Natural killer cell (primary cell): ENCODE data around the gene LBP. TPM values are rescaled to one million over a fixed set of nuclear protein-coding genes. Genes with fewer than 3 reads are reported as not detected.
A peak's percentile ranks its signal among the peaks of the same experiment; 100 is the strongest.

Source experiments
- ATAC-seq, 3 donors: fragments of 150-1000 bp in 2 of 3; fragments of 200-7000 bp in 1 of 3; cut with Tn5 transposase; 1 replicate in 1 of 3; 2 replicates in 2 of 3; pipeline ENCODE4 v1.10.0; 2021; ENCODE audit warnings: mild to moderate bottlenecking in 2 of 3, moderate library complexity in 2 of 3
- DNase-seq, 2 donors: peaks; one replicate each; pipeline versions ENCODE4 v3.0.0 to v3.0.0-alpha.2; 2013 to 2021; ENCODE audit warnings: mixed read lengths in 1 of 2
- H3K27ac ChIP-seq: one replicate; pipeline ENCODE4 v1.5.1; 2013; ENCODE audit warnings: mild to moderate bottlenecking, low read length
- H3K27me3 ChIP-seq: one replicate; pipeline ENCODE4 v1.6.1; 2013; ENCODE audit warnings: low read length; ENCODE audit not compliant: control insufficient read depth, insufficient read depth
- H3K36me3 ChIP-seq: one replicate; pipeline ENCODE4 v1.6.1; 2013; ENCODE audit warnings: low read length; ENCODE audit not compliant: control insufficient read depth, insufficient read depth
- H3K4me1 ChIP-seq: one replicate; pipeline ENCODE4 v1.6.1; 2013; ENCODE audit warnings: low read length; ENCODE audit not compliant: control insufficient read depth, insufficient read depth
- H3K4me3 ChIP-seq: one replicate; pipeline ENCODE4 v1.5.1; 2013; ENCODE audit warnings: low read length
- H3K9me3 ChIP-seq: one replicate; pipeline ENCODE4 v1.6.1; 2013; ENCODE audit warnings: low read length; ENCODE audit not compliant: control insufficient read depth, insufficient read depth
- H3K27ac Mint-ChIP-seq, 2 donors: one replicate each; pipeline ENCODE4 v1.8.0; 2022; ENCODE audit warnings: mild to moderate bottlenecking in 2 of 2, mixed read lengths in 2 of 2, moderate library complexity in 1 of 2
- H3K27me3 Mint-ChIP-seq, 2 donors: one replicate each; pipeline ENCODE4 v1.8.0; 2022; ENCODE audit warnings: low read depth in 2 of 2, mixed read lengths in 2 of 2
- H3K36me3 Mint-ChIP-seq: one replicate; pipeline ENCODE4 v1.8.0; 2022; ENCODE audit warnings: mixed read lengths
- H3K4me1 Mint-ChIP-seq, 2 donors: one replicate each; pipeline ENCODE4 v1.8.0; 2022; ENCODE audit warnings: mixed read lengths in 2 of 2
- H3K4me3 Mint-ChIP-seq: one replicate; pipeline ENCODE4 v1.8.0; 2022; ENCODE audit warnings: mild to moderate bottlenecking, moderate library complexity, mixed read lengths
- H3K9me3 Mint-ChIP-seq, 2 donors: one replicate each; pipeline ENCODE4 v1.8.0; 2022; ENCODE audit warnings: mixed read lengths in 2 of 2
- CTCF ChIP-seq: fragments of 200-600 bp; IDR thresholded peaks from one replicate; pipeline ENCODE4 v1.8.0; 2022; ENCODE audit warnings: antibody characterized with exemption
- WGBS: methylation state at CpG from one replicate; pipeline ENCODE4 v1.1.7; 2013; ENCODE audit warnings: missing lambda C conversion rate; ENCODE audit not compliant: insufficient coverage; 5-methylcytosine and 5-hydroxymethylcytosine counted together
- intact Hi-C: fragments of 100-400 bp; cut with micrococcal nuclease; formaldehyde crosslinking; loops from one replicate; pipeline ENCODE4 v1.14.2; 2022
- total RNA-seq, 4 donors: library from RNA; stranded (reverse); fragments of 120-200 nt in 1 of 4; gene quantifications; one replicate each; pipeline versions ENCODE4 v1.2.3 to v1.2.4, GENCODE V29; 2013 to 2022

Gene LBP
- total RNA-seq, 3 donors from 2014 or later (not counting 1 experiment from before 2014, with no cell fraction given), result not detected

GRCh38 chr20:38303908-38304379 lies 42.3 kb upstream of the LBP start, which contains the start of gene BPI:
Gene BPI, plus strand, starts transcription at chr20:38304156. Its CDS starts 68 bp downstream, at chr20:38304224.
- Histone ChIP-seq H3K27me3 (peaks cover 12% of the 10 kb centered on the region), H3K9me3 (no peaks in the 10 kb centered on the region), H3K4me1 (peaks cover 20% of the 10 kb centered on the region), H3K27ac (no peak within 1 kb of the TSS), H3K36me3 (no peaks in the 10 kb centered on the region), H3K4me3 (no peak within 1 kb of the TSS)
- Mint-ChIP-seq H3K4me3 (peak within 1 kb of the TSS; percentile 37), H3K9me3 (no peaks in the 10 kb centered on the region), H3K4me1 (peaks cover 18 to 30% of the 10 kb centered on the region in 2 donors), H3K36me3 (no peaks in the 10 kb centered on the region), H3K27ac (no peak within 1 kb of the TSS), H3K27me3 (peaks cover 33 to 49% of the 10 kb centered on the region in 2 donors)
- TF ChIP-seq CTCF, result no peak
- intact Hi-C loops, result no loop called here
- ATAC-seq (peak in 2 of 3 donors; percentile 50 to 56), DNase-seq (no peak)
- WGBS, result 1% methylated on average over 20 of the region's 21 CpGs

GRCh38 chr20:38304845-38305447 lies 41.3 kb upstream of the LBP start:
- ATAC-seq, result peak in 2 of 3 donors; percentile 41 to 51
- peaks cover 18 to 30% of the 10 kb centered on the region in 2 donors for H3K4me1 Mint-ChIP-seq

GRCh38 chr20:38305541-38305940 lies 40.7 kb upstream of the LBP start:
- no peak overlapping the region for H3K27ac Mint-ChIP-seq
- no peaks in the 10 kb centered on the region for H3K9me3 ChIP-seq
- DNase-seq (no peak), ATAC-seq (no peak)
- intact Hi-C loops, result no loop called here
- H3K4me1 ChIP-seq, result peaks cover 16% of the 10 kb centered on the region
- no peaks in the 10 kb centered on the region for H3K9me3 Mint-ChIP-seq
- no peaks in the 10 kb centered on the region for H3K36me3 ChIP-seq
- peaks cover 12% of the 10 kb centered on the region for H3K27me3 ChIP-seq
- peaks cover 18 to 30% of the 10 kb centered on the region in 2 donors for H3K4me1 Mint-ChIP-seq
- no peak overlapping the region for H3K27ac ChIP-seq
- peaks cover 30 to 48% of the 10 kb centered on the region in 2 donors for H3K27me3 Mint-ChIP-seq
- no peak overlapping the region for H3K4me3 ChIP-seq
- no peaks in the 10 kb centered on the region for H3K36me3 Mint-ChIP-seq
- no peak overlapping the region for H3K4me3 Mint-ChIP-seq
- 84% methylated on average over 4 of the region's 4 CpGs for WGBS
- TF ChIP-seq CTCF, result no peak

More at GRCh38 chr20:38304845-38305447, 41.3 kb upstream of the LBP start:
- H3K27me3 Mint-ChIP-seq, result peaks cover 31 to 49% of the 10 kb centered on the region in 2 donors
- H3K36me3 Mint-ChIP-seq, result no peaks in the 10 kb centered on the region
- no peak overlapping the region for H3K4me3 Mint-ChIP-seq
- H3K27ac Mint-ChIP-seq, result no peak overlapping the region
- no peak for TF ChIP-seq CTCF
- Histone ChIP-seq H3K4me3 (no peak overlapping the region), H3K4me1 (peaks cover 20% of the 10 kb centered on the region), H3K27ac (no peak overlapping the region), H3K9me3 (no peaks in the 10 kb centered on the region), H3K27me3 (peaks cover 12% of the 10 kb centered on the region), H3K36me3 (no peaks in the 10 kb centered on the region)
- WGBS, result 42% methylated on average over 8 of the region's 8 CpGs
- intact Hi-C loops, result no loop called here
- H3K9me3 Mint-ChIP-seq, result no peaks in the 10 kb centered on the region
- DNase-seq, result no peak
